ENCODE measurements around the gene MTARC2. TPM values are rescaled to one million over a fixed set of nuclear protein-coding genes. Genes with fewer than 3 reads are reported as not detected.
A peak's percentile ranks its signal among the peaks of the same experiment; 100 is the strongest.

The MTARC2 gene
- 4.2 TPM for polyA plus RNA-seq (2013, experiment 1 of 2)
- polyA plus RNA-seq (2013, experiment 2 of 2): 3.3 TPM

- H2AK5ac ChIP-seq (ENCODE audit: low read length): peak within 1 kb of the TSS; percentile 30
- H4K5ac ChIP-seq (ENCODE audit: low read length): no peak within 1 kb of the TSS
- H2BK5ac ChIP-seq (ENCODE audit: low read length): no peak within 1 kb of the TSS
- H3K56ac ChIP-seq (ENCODE audit: low read length): peak within 1 kb of the TSS; percentile 94
- DNase-seq: peak; percentile 90
- no peak within 1 kb of the TSS for H3K4ac ChIP-seq (ENCODE audit: low read depth, low read length)
- no peaks in the 10 kb centered on the region for H3K79me2 ChIP-seq (ENCODE audit: control insufficient read depth, insufficient read depth, low read length)
- WGBS (ENCODE audit: extremely low coverage, insufficient coverage, low lambda C conversion rate): no CpG with 5 or more reads among the region's 77 CpGs
- no peak within 1 kb of the TSS for H2BK120ac ChIP-seq (ENCODE audit: low read depth, low read length)
- H3K27ac ChIP-seq (ENCODE audit: low read depth, low read length): no peak within 1 kb of the TSS
- no peaks in the 10 kb centered on the region for H3K79me1 ChIP-seq (ENCODE audit: low read length)
- H3K9ac ChIP-seq (ENCODE audit: low read length): peak within 1 kb of the TSS; percentile 84
- H4K8ac ChIP-seq (ENCODE audit: low read depth, low read length): no peak within 1 kb of the TSS
- peak within 1 kb of the TSS; percentile 78 for H3K4me2 ChIP-seq (ENCODE audit: low read length)
- peak within 1 kb of the TSS; percentile 69 for H3K4me3 ChIP-seq (ENCODE audit: low read length)
- peak within 1 kb of the TSS; percentile 86 for H3K23ac ChIP-seq (ENCODE audit: low read length)
- peak within 1 kb of the TSS; percentile 25 for H3K18ac ChIP-seq (ENCODE audit: low read length)
- H3K36me3 ChIP-seq (ENCODE audit: control insufficient read depth, insufficient read depth, low read length): no peaks in the 10 kb centered on the region
- no peaks in the 10 kb centered on the region for H3K27me3 ChIP-seq (ENCODE audit: insufficient read depth, low read length, poor library complexity)
- peaks cover 14% of the 10 kb centered on the region for H3K4me1 ChIP-seq (ENCODE audit: control insufficient read depth, low read depth, low read length)
- H2BK15ac ChIP-seq (replicated peaks; ENCODE audit: low read depth): no peak within 1 kb of the TSS
Measured at GRCh38 chr1:220748089-220748934, at the start of gene MTARC2. Gene MTARC2, plus strand, starts transcription at chr1:220748322. Its CDS starts 210 bp downstream, at chr1:220748532.

- Histone ChIP-seq H2AK5ac (ENCODE audit: low read length) (no peak overlapping the region), H3K23ac (ENCODE audit: low read length) (no peak overlapping the region), H3K27me3 (ENCODE audit: insufficient read depth, low read length, poor library complexity) (no peaks in the 10 kb centered on the region), H4K8ac (ENCODE audit: low read depth, low read length) (no peak overlapping the region), H3K18ac (ENCODE audit: low read length) (no peak overlapping the region), H3K9ac (ENCODE audit: low read length) (no peak overlapping the region), H3K56ac (ENCODE audit: low read length) (no peak overlapping the region), H2BK15ac (replicated peaks; ENCODE audit: low read depth) (no peak overlapping the region), H3K4me2 (ENCODE audit: low read length) (no peak overlapping the region), H4K5ac (ENCODE audit: low read length) (no peak overlapping the region), H3K4ac (ENCODE audit: low read depth, low read length) (no peak overlapping the region), H2BK5ac (ENCODE audit: low read length) (no peak overlapping the region), H3K79me2 (ENCODE audit: control insufficient read depth, insufficient read depth, low read length) (no peaks in the 10 kb centered on the region), H3K36me3 (ENCODE audit: control insufficient read depth, insufficient read depth, low read length) (no peaks in the 10 kb centered on the region), H3K79me1 (ENCODE audit: low read length) (no peaks in the 10 kb centered on the region), H3K4me1 (ENCODE audit: control insufficient read depth, low read depth, low read length) (no peaks in the 10 kb centered on the region), H2BK120ac (ENCODE audit: low read depth, low read length) (no peak overlapping the region), H3K27ac (ENCODE audit: low read depth, low read length) (no peak overlapping the region), H3K4me3 (ENCODE audit: low read length) (no peak overlapping the region)
- no CpG with 5 or more reads among the region's 5 CpGs for WGBS (ENCODE audit: extremely low coverage, insufficient coverage, low lambda C conversion rate)
- DNase-seq: no peak
Measured at GRCh38 chr1:220698607-220699016, 49.5 kb upstream of the MTARC2 start.

- WGBS (ENCODE audit: extremely low coverage, insufficient coverage, low lambda C conversion rate): no CpG with 5 or more reads among the region's 3 CpGs
- no peak overlapping the region for H2AK5ac ChIP-seq (ENCODE audit: low read length)
- no peak overlapping the region for H4K5ac ChIP-seq (ENCODE audit: low read length)
- no peak overlapping the region for H3K27ac ChIP-seq (ENCODE audit: low read depth, low read length)
- H4K8ac ChIP-seq (ENCODE audit: low read depth, low read length): no peak overlapping the region
- no peak overlapping the region for H3K9ac ChIP-seq (ENCODE audit: low read length)
- no peak overlapping the region for H3K4me2 ChIP-seq (ENCODE audit: low read length)
- no peak overlapping the region for H3K4ac ChIP-seq (ENCODE audit: low read depth, low read length)
- H3K79me2 ChIP-seq (ENCODE audit: control insufficient read depth, insufficient read depth, low read length): no peaks in the 10 kb centered on the region
- no peaks in the 10 kb centered on the region for H3K79me1 ChIP-seq (ENCODE audit: low read length)
- H3K27me3 ChIP-seq (ENCODE audit: insufficient read depth, low read length, poor library complexity): no peaks in the 10 kb centered on the region
- H2BK5ac ChIP-seq (ENCODE audit: low read length): no peak overlapping the region
- H3K4me1 ChIP-seq (ENCODE audit: control insufficient read depth, low read depth, low read length): no peaks in the 10 kb centered on the region
- no peak overlapping the region for H3K56ac ChIP-seq (ENCODE audit: low read length)
- H3K23ac ChIP-seq (ENCODE audit: low read length): no peak overlapping the region
- no peaks in the 10 kb centered on the region for H3K36me3 ChIP-seq (ENCODE audit: control insufficient read depth, insufficient read depth, low read length)
- no peak for DNase-seq
- no peak overlapping the region for H3K4me3 ChIP-seq (ENCODE audit: low read length)
- H2BK120ac ChIP-seq (ENCODE audit: low read depth, low read length): no peak overlapping the region
- H2BK15ac ChIP-seq (replicated peaks; ENCODE audit: low read depth): no peak overlapping the region
- no peak overlapping the region for H3K18ac ChIP-seq (ENCODE audit: low read length)
Measured at GRCh38 chr1:220699044-220699443, 49.1 kb upstream of the MTARC2 start.

- Histone ChIP-seq H3K18ac (ENCODE audit: low read length) (no peak overlapping the region), H3K56ac (ENCODE audit: low read length) (no peak overlapping the region), H3K27me3 (ENCODE audit: insufficient read depth, low read length, poor library complexity) (no peaks in the 10 kb centered on the region), H3K4me1 (ENCODE audit: control insufficient read depth, low read depth, low read length) (no peaks in the 10 kb centered on the region), H3K4me2 (ENCODE audit: low read length) (no peak overlapping the region), H2AK5ac (ENCODE audit: low read length) (no peak overlapping the region), H3K23ac (ENCODE audit: low read length) (no peak overlapping the region), H3K36me3 (ENCODE audit: control insufficient read depth, insufficient read depth, low read length) (no peaks in the 10 kb centered on the region), H3K27ac (ENCODE audit: low read depth, low read length) (no peak overlapping the region), H2BK5ac (ENCODE audit: low read length) (no peak overlapping the region), H3K79me2 (ENCODE audit: control insufficient read depth, insufficient read depth, low read length) (no peaks in the 10 kb centered on the region), H4K5ac (ENCODE audit: low read length) (no peak overlapping the region), H2BK15ac (replicated peaks; ENCODE audit: low read depth) (no peak overlapping the region), H2BK120ac (ENCODE audit: low read depth, low read length) (no peak overlapping the region), H4K8ac (ENCODE audit: low read depth, low read length) (no peak overlapping the region), H3K4ac (ENCODE audit: low read depth, low read length) (no peak overlapping the region), H3K79me1 (ENCODE audit: low read length) (no peaks in the 10 kb centered on the region), H3K4me3 (ENCODE audit: low read length) (no peak overlapping the region), H3K9ac (ENCODE audit: low read length) (no peak overlapping the region)
- WGBS (ENCODE audit: extremely low coverage, insufficient coverage, low lambda C conversion rate): no CpG with 5 or more reads among the region's 2 CpGs
- DNase-seq: peak; percentile 60
Measured at GRCh38 chr1:220700556-220701179, 47.5 kb upstream of the MTARC2 start.

- no peak overlapping the region for H3K9ac ChIP-seq (ENCODE audit: low read length)
- H2BK15ac ChIP-seq (replicated peaks; ENCODE audit: low read depth): no peak overlapping the region
- no peak overlapping the region for H3K56ac ChIP-seq (ENCODE audit: low read length)
- H3K27me3 ChIP-seq (ENCODE audit: insufficient read depth, low read length, poor library complexity): no peaks in the 10 kb centered on the region
- H3K23ac ChIP-seq (ENCODE audit: low read length): no peak overlapping the region
- no peaks in the 10 kb centered on the region for H3K79me2 ChIP-seq (ENCODE audit: control insufficient read depth, insufficient read depth, low read length)
- H3K4me1 ChIP-seq (ENCODE audit: control insufficient read depth, low read depth, low read length): no peaks in the 10 kb centered on the region
- H3K4me3 ChIP-seq (ENCODE audit: low read length): no peak overlapping the region
- no peak overlapping the region for H4K5ac ChIP-seq (ENCODE audit: low read length)
- no peak overlapping the region for H2BK5ac ChIP-seq (ENCODE audit: low read length)
- no peak overlapping the region for H2BK120ac ChIP-seq (ENCODE audit: low read depth, low read length)
- H3K27ac ChIP-seq (ENCODE audit: low read depth, low read length): no peak overlapping the region
- no peak overlapping the region for H3K18ac ChIP-seq (ENCODE audit: low read length)
- DNase-seq: no peak
- no peaks in the 10 kb centered on the region for H3K79me1 ChIP-seq (ENCODE audit: low read length)
- H3K36me3 ChIP-seq (ENCODE audit: control insufficient read depth, insufficient read depth, low read length): no peaks in the 10 kb centered on the region
- H3K4me2 ChIP-seq (ENCODE audit: low read length): no peak overlapping the region
- WGBS (ENCODE audit: extremely low coverage, insufficient coverage, low lambda C conversion rate): no CpG with 5 or more reads among the region's 6 CpGs
- H3K4ac ChIP-seq (ENCODE audit: low read depth, low read length): no peak overlapping the region
- no peak overlapping the region for H4K8ac ChIP-seq (ENCODE audit: low read depth, low read length)
- no peak overlapping the region for H2AK5ac ChIP-seq (ENCODE audit: low read length)
Measured at GRCh38 chr1:220701974-220702373, 46.1 kb upstream of the MTARC2 start.

All from mesendoderm (in vitro differentiated cells).